K562 (cell line): Measurements from ENCODE around the gene TARP.

ENCODE experiments used
- CTCF ChIP-seq, 3 experiments: IDR thresholded peaks in 2 of 3; conservative IDR thresholded peaks in 1 of 3; 2 replicates each; pipeline ENCODE4 v1.5.1; 2011 to 2012; ENCODE audit warnings: low read length in 3 of 3, mild to moderate bottlenecking in 3 of 3, control low read depth in 2 of 3, improper control_type of control experiment in 1 of 3, inconsistent platforms in 1 of 3, low read depth in 1 of 3, mixed read lengths in 1 of 3, moderate library complexity in 1 of 3; ENCODE audit not compliant: insufficient read depth in 2 of 3
- DPF2 ChIP-seq: fragments of 450-650 bp; IDR thresholded peaks from 2 replicates; pipeline ENCODE4 v1.6.1; 2016
- EGR1 ChIP-seq: fragments of 450-650 bp; conservative IDR thresholded peaks from 2 replicates; pipeline ENCODE4 v1.6.1; 2017; ENCODE audit warnings: mild to moderate bottlenecking
- ESRRA ChIP-seq: fragments of 450-650 bp; IDR thresholded peaks from 2 replicates; pipeline ENCODE4 v1.6.1; 2014; ENCODE audit warnings: low read depth, mild to moderate bottlenecking, moderate library complexity, borderline replicate concordance
- GATA2 ChIP-seq: sonication (generic); formaldehyde crosslinking; IDR thresholded peaks from 2 replicates; pipeline ENCODE4 v1.4.0; 2020; ENCODE audit warnings: mild to moderate bottlenecking, missing genetic modification reagents
- HDAC2 ChIP-seq: fragments of 450-650 bp; IDR thresholded peaks from 2 replicates; pipeline ENCODE4 v1.6.1; 2016; ENCODE audit warnings: mild to moderate bottlenecking
- POLR2A ChIP-seq: fragments of 450-650 bp; conservative IDR thresholded peaks from 2 replicates; pipeline ENCODE4 v1.6.1; 2016
- ZKSCAN1 ChIP-seq: fragments of 150-350 bp; IDR thresholded peaks from 2 replicates; pipeline ENCODE4 v1.6.1; 2016; ENCODE audit warnings: low read depth, low read length
- ZNF561 ChIP-seq: fragments of 450-650 bp; formaldehyde crosslinking; conservative IDR thresholded peaks from 2 replicates; pipeline ENCODE4 v1.4.0; 2020; ENCODE audit warnings: mild to moderate bottlenecking, moderate library complexity
- TF ChIP-seq, protein P1 (sequence below): sonication (generic); formaldehyde crosslinking; IDR thresholded peaks from 2 replicates; pipeline ENCODE4 v1.8.1; 2023; ENCODE audit warnings: mild to moderate bottlenecking, missing genetic modification reagents, moderate library complexity

- TF ChIP-seq ZKSCAN1 (no peak), EGR1 (peak; percentile 62), HDAC2 (no peak), ZNF561 (no peak), DPF2 (no peak), CTCF (IDR thresholded peaks at IDR 0.05 in 2 of 3, conservative IDR thresholded peaks at IDR 0.05 in 1 of 3; ENCODE audit: insufficient read depth in 2 of 3, low read depth in 1 of 3, low read length in 3 of 3) (no peak), POLR2A (peak; percentile 87), ESRRA (0 out of 2 replicates have a peak, but pooled peaks have one; percentile 29), GATA2 (no peak)
- TF ChIP-seq, protein P1, sequence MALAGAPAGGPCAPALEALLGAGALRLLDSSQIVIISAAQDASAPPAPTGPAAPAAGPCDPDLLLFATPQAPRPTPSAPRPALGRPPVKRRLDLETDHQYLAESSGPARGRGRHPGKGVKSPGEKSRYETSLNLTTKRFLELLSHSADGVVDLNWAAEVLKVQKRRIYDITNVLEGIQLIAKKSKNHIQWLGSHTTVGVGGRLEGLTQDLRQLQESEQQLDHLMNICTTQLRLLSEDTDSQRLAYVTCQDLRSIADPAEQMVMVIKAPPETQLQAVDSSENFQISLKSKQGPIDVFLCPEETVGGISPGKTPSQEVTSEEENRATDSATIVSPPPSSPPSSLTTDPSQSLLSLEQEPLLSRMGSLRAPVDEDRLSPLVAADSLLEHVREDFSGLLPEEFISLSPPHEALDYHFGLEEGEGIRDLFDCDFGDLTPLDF (CRISPR knock-in tag) = no peak
Observed at GRCh38 chr7:38311329-38311937, 38.0 kb upstream of the TARP start.
